HG03558 (cell line): ENCODE data around the gene ST6GALNAC4.

Experiments
- ATAC-seq: cut with Tn5 transposase; IDR thresholded peaks from one replicate; pipeline ENCODE4 v1.9.1; 2021; ENCODE audit warnings: moderate number of reproducible peaks; ENCODE audit not compliant: unreplicated experiment; ENCODE audit errors: extremely low read depth

Gene ST6GALNAC4

DNA sequence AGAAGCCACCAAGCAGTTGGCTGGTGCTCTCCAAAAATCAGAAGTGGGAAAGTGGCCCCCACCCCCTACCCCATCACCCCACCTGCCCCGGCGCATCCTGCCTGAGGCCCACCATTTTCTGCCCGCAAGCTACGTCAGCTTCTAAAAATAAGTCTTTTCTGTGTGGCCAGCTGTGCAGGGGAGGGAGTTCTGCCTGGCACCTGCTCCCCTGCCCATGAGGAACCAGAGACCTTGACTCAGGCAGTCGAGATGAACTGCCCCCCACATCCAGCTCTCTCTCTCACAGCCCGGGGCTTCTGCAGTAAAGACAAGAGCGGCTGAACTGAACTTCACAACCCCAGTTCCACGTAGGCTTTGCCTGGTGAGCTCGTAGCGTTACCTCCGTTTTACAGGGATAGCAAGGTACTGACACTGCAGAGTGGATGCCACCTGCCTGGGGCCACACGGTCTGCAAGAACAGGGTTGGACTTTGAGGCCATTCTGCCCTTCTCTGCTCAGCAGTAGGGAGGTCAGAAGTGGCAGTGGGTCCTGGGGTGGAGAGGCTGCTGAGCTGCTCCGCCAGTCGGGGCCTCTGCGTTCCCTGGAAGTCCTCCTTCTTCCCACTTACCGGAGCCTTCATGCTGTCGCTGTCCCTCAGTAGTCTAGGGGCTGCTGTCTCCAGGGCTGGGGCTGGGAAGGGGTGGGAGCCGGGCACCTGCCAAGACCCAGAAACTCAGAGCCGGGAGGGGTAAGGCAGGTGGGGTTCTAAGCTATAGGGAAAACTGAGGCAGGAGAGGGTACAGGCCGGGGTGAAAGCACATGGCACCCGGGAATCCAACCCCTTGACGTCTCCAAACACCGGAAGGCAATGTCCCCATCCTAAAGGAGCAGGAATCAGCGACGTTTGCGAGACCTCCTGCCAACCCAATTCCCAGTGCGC, 781 bp downstream of the ST6GALNAC4 start:
- no peak for ATAC-seq

GRCh38 chr9:127915325-127915752, 1.5 kb downstream of the ST6GALNAC4 start:
- ATAC-seq: no peak

GRCh38 chr9:127913682-127914081, 3.2 kb downstream of the ST6GALNAC4 start:
- no peak for ATAC-seq

DNA sequence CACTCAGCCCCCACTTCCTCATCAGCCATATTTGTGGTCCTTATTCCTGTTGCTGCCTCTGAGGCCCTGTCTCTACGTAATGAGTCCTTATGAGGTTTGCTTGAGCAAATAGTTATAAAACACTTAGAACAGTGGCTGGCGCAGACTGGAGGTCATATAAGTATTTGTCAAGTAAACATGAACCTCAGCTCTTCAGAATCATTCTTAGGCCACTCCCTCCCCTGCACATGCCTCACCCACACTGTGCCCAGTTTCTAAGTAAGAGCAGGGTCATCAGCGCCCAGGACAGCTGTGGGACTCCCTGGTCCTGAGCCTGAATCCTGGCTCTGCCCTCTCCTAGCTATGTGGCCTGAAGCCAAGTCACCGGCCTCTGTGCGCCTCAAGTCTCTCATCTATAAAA, 4.0 kb downstream of the ST6GALNAC4 start:
- ATAC-seq: no peak

- ATAC-seq: no peak
Observed at GRCh38 chr9:127912296-127912695, 4.5 kb downstream of the ST6GALNAC4 start.

DNA sequence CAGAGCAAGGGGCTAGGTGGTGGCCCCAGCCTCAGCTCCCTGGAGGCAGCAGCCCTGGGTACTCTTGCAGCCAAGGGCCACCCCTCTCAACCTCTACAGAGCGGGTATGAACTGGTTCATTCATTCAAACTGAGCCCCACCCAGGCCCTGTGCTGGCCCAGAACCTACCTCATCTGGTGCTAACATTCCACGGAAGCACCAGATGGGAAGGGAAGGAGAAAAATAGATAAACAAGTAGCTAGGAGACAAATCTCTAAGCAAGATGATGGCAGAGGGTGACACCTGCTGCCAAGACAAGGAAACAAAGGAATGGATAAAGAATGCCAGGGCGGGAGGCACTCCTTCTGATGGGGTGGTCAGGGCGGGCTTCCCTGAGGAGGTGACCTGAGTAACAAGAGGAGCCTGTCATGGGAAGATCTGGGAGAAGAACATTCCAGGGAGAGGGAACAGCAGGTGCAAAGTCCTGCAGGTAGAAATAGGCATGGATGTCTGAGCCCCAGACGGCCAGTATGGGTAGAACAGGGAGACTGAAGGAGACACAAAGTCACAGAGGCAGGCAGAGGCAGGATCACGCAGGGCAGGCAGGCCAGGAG, 6.1 kb downstream of the ST6GALNAC4 start:
- no peak for ATAC-seq

- ATAC-seq: no peak
Observed at GRCh38 chr9:127909839-127910273, 7.0 kb downstream of the ST6GALNAC4 start.

- no peak for ATAC-seq
Observed at GRCh38 chr9:127908660-127908926, 8.2 kb downstream of the ST6GALNAC4 start.

- ATAC-seq: no peak
Observed at GRCh38 chr9:127907867-127908659, 8.8 kb downstream of the ST6GALNAC4 start.

- ATAC-seq: no peak
Observed at GRCh38 chr9:127905788-127906191, 11.1 kb downstream of the ST6GALNAC4 start.

DNA sequence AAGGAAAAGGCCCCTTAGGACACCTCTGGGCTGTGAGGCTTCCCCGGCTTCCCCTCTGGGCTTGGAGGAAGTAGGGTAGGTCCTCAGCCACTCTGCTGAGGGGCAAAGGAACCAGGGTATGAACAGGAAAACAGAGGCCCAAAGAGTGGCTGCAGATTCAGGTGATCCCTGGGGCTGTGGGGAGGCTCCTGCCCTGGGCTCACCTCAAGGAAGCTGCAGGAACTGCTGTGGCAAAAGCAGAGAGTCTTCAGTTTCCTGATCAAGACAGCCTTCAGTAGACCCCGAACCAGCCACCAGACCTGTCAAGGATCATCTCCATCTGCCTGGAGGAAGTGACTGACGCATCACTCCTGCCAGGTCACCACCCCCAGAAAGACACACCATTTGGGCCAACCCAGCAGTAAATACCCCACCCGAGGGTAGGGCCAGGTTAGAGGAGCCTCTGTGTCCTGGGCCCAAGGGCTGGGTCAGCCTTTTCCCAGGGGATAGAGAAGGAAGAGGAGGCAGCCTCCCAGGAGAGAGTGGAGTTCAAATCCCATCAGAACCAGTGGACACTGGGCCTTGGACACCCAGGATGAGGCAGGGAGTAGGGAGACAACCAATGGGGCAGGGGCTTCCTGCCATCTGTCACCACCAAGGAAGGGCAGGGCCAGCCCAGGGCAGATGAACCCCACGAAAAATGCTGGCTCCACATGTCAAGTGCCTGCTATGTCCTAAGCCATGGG, 11.7 kb downstream of the ST6GALNAC4 start:
- ATAC-seq: no peak

DNA sequence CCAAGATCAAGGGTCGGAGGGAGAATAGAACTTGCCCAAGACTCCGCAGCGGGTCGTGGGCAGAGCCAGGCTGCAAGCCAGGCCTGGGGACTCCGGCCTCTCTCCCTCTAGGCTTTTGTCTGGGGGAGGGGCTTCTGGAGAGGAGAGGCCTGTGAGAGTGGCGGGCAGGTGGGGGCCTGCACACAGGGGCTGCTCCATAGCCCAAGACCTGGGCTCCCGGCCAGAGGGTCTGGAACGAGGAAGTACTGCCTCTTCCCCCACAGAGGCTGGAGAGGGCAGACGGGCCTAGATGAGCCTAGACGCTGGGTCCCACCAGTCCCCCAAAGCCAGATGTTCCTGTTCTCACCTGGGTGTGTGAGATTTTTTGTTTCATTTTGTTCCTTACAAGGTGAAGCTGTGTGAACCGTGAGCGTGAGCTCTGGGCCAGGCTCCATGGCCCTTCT, 12.3 kb downstream of the ST6GALNAC4 start:
- no peak for ATAC-seq

DNA sequence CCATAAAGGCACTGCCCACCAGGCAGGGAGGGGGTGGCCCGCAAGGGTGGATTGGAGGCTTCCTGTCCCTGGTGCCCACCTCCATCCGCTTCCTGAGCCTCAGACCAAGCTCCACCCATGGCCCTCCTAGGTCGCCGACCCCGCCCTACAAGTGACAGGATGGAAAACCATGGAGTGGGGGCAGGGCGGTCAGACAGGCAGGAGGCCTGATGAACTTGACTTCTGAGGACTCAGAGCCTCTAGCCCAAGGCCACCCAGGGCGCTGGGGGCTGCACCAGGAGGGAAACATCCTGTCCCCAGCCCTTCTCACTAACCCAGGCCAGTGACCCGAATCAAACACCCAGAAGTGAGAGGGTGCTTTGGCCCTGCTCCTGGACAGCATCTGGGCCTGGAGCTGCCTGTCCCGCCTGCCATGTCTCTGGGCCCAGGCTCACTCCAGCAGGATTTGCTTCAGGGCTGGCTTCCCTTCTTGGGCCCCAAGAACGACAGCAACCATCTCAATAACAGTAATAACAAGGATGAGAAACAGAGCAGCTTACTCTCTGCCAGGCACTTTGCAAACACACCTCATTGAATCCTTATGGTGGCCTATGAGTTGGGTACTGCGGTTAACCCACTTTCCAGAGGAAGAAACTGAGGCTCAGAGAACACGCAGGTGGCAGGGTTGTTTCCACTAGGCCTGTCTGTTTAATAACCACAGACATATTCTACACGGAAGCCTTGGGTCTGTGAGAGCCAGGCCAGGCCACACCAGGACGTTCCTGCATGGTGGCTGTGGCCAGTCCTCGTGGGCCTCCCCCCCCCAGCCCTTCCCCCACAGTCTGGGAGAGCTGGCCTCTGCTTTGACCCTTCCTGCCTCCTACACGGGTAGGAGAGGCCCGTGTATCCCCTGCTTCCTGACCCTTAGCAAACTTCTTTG, 13.0 kb downstream of the ST6GALNAC4 start:
- no peak for ATAC-seq

- ATAC-seq: no peak
Observed at GRCh38 chr9:127899128-127899943, 17.5 kb downstream of the ST6GALNAC4 start, which contains the start of gene ST6GALNAC6. Gene ST6GALNAC6 (minus strand): TSS chr9:127899603. CDS start chr9:127897981, 1,622 bp downstream.

GRCh38 chr9:127898433-127899127, 18.3 kb downstream of the ST6GALNAC4 start:
- no peak for ATAC-seq

DNA sequence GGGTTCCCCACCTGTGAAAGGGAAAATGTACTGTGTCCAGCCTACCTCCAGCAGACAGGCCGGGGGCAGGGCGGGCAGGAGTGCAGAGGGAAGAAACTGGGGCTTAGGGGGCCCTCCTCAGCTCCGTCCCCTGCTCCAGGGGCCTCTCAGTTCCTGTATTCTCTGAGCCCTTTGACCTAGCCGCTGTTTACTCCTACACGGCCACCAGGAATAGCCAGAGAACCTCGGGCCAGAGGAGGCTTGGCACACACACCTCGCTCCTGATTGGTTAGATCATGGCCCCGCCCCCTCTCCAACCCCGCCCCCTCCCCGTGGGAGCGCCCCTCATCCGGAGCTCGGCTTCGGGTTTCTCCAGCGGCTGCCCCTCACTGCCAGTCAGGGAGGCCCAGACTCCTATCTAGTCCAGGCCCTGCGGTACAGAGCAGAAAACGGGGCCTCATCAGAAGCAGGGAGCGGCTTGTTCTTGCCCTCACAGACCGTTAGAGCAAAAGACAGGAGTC, 19.6 kb downstream of the ST6GALNAC4 start:
- ATAC-seq: no peak

- ATAC-seq: no peak
Observed at GRCh38 chr9:127896395-127897192, 20.2 kb downstream of the ST6GALNAC4 start.
